GM12878 (cell line): ENCODE measurements around the gene ACAP2. TPM values are rescaled to one million over a fixed set of nuclear protein-coding genes. Genes with fewer than 3 reads are reported as not detected.
A peak's percentile ranks its signal among the peaks of the same experiment; 100 is the strongest.

Source experiments
- ATAC-seq: fragments of 200-7000 bp; cut with Tn5 transposase; 3 replicates; pipeline ENCODE4 v1.9.1; 2020; ENCODE audit warnings: mild to moderate bottlenecking, moderate library complexity
- BruUV-seq: library from RNA; stranded (reverse); fragments of 400-500 nt; replicated peaks from 2 replicates; lab custom pipeline; 2021; lab: Mats Ljungman, UMichigan
- CTCF ChIA-PET: fragments of 300-600 bp; sonication (Branson Sonifier 250); formaldehyde crosslinking; extraction: SDS; loops from one replicate; lab custom pipeline; 2021; ENCODE audit warnings: inconsistent platforms; lab: Yijun Ruan, JAX
- POLR2A ChIA-PET: fragments of 350-600 bp; formaldehyde crosslinking; extraction: SDS; loops from one replicate; lab custom pipeline; 2021; ENCODE audit warnings: inconsistent platforms; lab: Charles Lee
- RAD21 ChIA-PET: fragments of 300-600 bp; sonication (Branson Sonifier 250); formaldehyde crosslinking; loops from one replicate; lab custom pipeline; 2023; ENCODE audit warnings: antibody characterized with exemption; ENCODE audit not compliant: unreplicated experiment; lab: Charles Lee
- SMC1A ChIA-PET: fragments of 300-600 bp; sonication (Branson Sonifier 250); formaldehyde crosslinking; loops from one replicate; lab custom pipeline; 2023; ENCODE audit not compliant: unreplicated experiment, uncharacterized antibody; lab: Charles Lee
- DNase-seq: peaks from one replicate; pipeline ENCODE4 v3.0.0-alpha.2; 2011; ENCODE audit warnings: low read depth, low spot score
- FAIRE-seq: peaks from 3 replicates; lab custom pipeline; 2011; peaks lifted over from hg19 to GRCh38; lab: Jason Lieb, UNC
- H2AFZ ChIP-seq: 2 replicates; pipeline ENCODE4 v1.6.0; 2011; ENCODE audit warnings: low read depth, low read length, control low read depth; ENCODE audit not compliant: control insufficient read depth
- H3K27ac ChIP-seq: 2 replicates; pipeline ENCODE4 v1.5.1; 2011; ENCODE audit warnings: control low read depth; ENCODE audit not compliant: control insufficient read depth, insufficient read depth
- H3K27me3 ChIP-seq, 2 experiments: replicated peaks in 1 of 2; 2 replicates each; pipeline versions ENCODE4 v1.6.0 to v1.6.1; 2011; ENCODE audit warnings: low read length in 1 of 2; ENCODE audit not compliant: control insufficient read depth in 2 of 2, insufficient read depth in 2 of 2
- H3K36me3 ChIP-seq, 2 experiments: 2 replicates each; pipeline ENCODE4 v1.5.1; 2011; ENCODE audit warnings: low read length in 1 of 2; ENCODE audit not compliant: control insufficient read depth in 2 of 2, insufficient read depth in 2 of 2
- H3K4me1 ChIP-seq: 2 replicates; pipeline ENCODE4 v1.6.1; 2011; ENCODE audit warnings: mild to moderate bottlenecking, low read length, moderate library complexity, mixed read lengths; ENCODE audit not compliant: control insufficient read depth, insufficient read depth
- H3K4me2 ChIP-seq: 2 replicates; pipeline ENCODE4 v1.6.0; 2011; ENCODE audit warnings: control low read depth; ENCODE audit not compliant: control insufficient read depth, insufficient read depth
- H3K4me3 ChIP-seq: fragments of 200-600 bp; sonication (generic); 2 replicates; pipeline ENCODE4 v1.5.1; 2016
- H3K79me2 ChIP-seq: 2 replicates; pipeline ENCODE4 v1.6.0; 2011; ENCODE audit warnings: low read length; ENCODE audit not compliant: control insufficient read depth, insufficient read depth
- H3K9ac ChIP-seq: 2 replicates; pipeline ENCODE4 v1.8.0; 2011; ENCODE audit warnings: low read length, control low read depth, mixed read lengths; ENCODE audit not compliant: control insufficient read depth, insufficient read depth
- H3K9me3 ChIP-seq: replicated peaks from 3 replicates; pipeline ENCODE4 v1.5.1; 2011; ENCODE audit warnings: mild to moderate bottlenecking, low read length; ENCODE audit not compliant: control insufficient read depth, insufficient read depth
- H4K20me1 ChIP-seq: 2 replicates; pipeline ENCODE4 v1.6.0; 2011; ENCODE audit not compliant: control insufficient read depth, insufficient read depth
- BRCA1 ChIP-seq: IDR thresholded peaks from 2 replicates; pipeline ENCODE4 v1.6.1; 2011; ENCODE audit warnings: low read depth, low read length, improper control_type of control experiment
- CBX5 ChIP-seq: sonication (generic); IDR thresholded peaks from 2 replicates; pipeline ENCODE4 v1.6.1; 2016; ENCODE audit warnings: low read depth, moderate library complexity, mild to moderate bottlenecking, inconsistent platforms
- CUX1 ChIP-seq: IDR thresholded peaks from 2 replicates; pipeline ENCODE4 v1.6.1; 2012; ENCODE audit warnings: improper control_type of control experiment, low read depth, low read length; ENCODE audit not compliant: insufficient replicate concordance
- ESRRA ChIP-seq: IDR thresholded peaks from 2 replicates; pipeline ENCODE4 v1.6.1; 2012; ENCODE audit warnings: mild to moderate bottlenecking, low read length, improper control_type of control experiment
- ETV6 ChIP-seq, 2 experiments: fragments of 450-650 bp in 1 of 2; IDR thresholded peaks in 1 of 2; conservative IDR thresholded peaks in 1 of 2; 2 replicates each; pipeline ENCODE4 v1.6.1; 2014; ENCODE audit warnings: antibody characterized with exemption in 1 of 2, borderline replicate concordance in 1 of 2, low read depth in 1 of 2, mild to moderate bottlenecking in 1 of 2, moderate library complexity in 1 of 2
- FOS ChIP-seq: IDR thresholded peaks from 3 replicates; pipeline ENCODE4 v1.6.1; 2011; ENCODE audit warnings: borderline replicate concordance; ENCODE audit not compliant: insufficient read length; ENCODE audit errors: extremely low read depth
- HDGF ChIP-seq: fragments of 450-650 bp; IDR thresholded peaks from 2 replicates; pipeline ENCODE4 v1.6.1; 2016; ENCODE audit warnings: antibody characterized with exemption
- NR2F1 ChIP-seq: fragments of 450-650 bp; conservative IDR thresholded peaks from 2 replicates; pipeline ENCODE4 v1.6.1; 2017; ENCODE audit warnings: mild to moderate bottlenecking
- RAD21 ChIP-seq: IDR thresholded peaks from 2 replicates; pipeline ENCODE4 v1.6.1; 2011; ENCODE audit warnings: mild to moderate bottlenecking, low read depth, low read length, moderate library complexity; ENCODE audit not compliant: insufficient read depth
- RAD51 ChIP-seq: fragments of 450-650 bp; IDR thresholded peaks from 2 replicates; pipeline ENCODE4 v1.6.1; 2016; ENCODE audit warnings: moderate library complexity, mild to moderate bottlenecking, inconsistent platforms
- TCF3 ChIP-seq: IDR thresholded peaks from 2 replicates; pipeline ENCODE4 v1.6.1; 2012; ENCODE audit warnings: low read depth, mild to moderate bottlenecking, low read length, borderline replicate concordance; ENCODE audit not compliant: insufficient read depth
- ZNF207 ChIP-seq: fragments of 450-650 bp; IDR thresholded peaks from 2 replicates; pipeline ENCODE4 v1.6.1; 2014; ENCODE audit warnings: antibody characterized with exemption, mild to moderate bottlenecking, borderline replicate concordance
- WGBS: methylation state at CpG from one replicate; pipeline ENCODE4 v1.1.6; 2016; ENCODE audit warnings: low lambda C conversion rate; ENCODE audit not compliant: insufficient replicate concordance, insufficient coverage; ENCODE audit errors: missing lambda C conversion rate; 5-methylcytosine and 5-hydroxymethylcytosine counted together
- in situ Hi-C: fragments of 300-500 bp; cut with MboI; formaldehyde crosslinking; loops from 9 replicates; pipeline ENCODE4 v1.14.3; 2018; ENCODE audit warnings: mixed read lengths
- intact Hi-C: fragments of 100-400 bp; cut with micrococcal nuclease; formaldehyde crosslinking; loops from one replicate; pipeline ENCODE4 v1.14.2; 2022; ENCODE audit not compliant: unreplicated experiment
- polyA plus RNA-seq, 11 experiments: library from polyadenylated mRNA; depleted of rRNA in 4 of 11; unstranded in 6 of 11; stranded (reverse) in 5 of 11; fragments of >200 nt; fragmentation: Nextera tagmentation in 4 of 11; fragmentation: Illumina TruSeq in 1 of 11; extraction: Ambion mirVana in 4 of 11; extraction: Trizol in 1 of 11; gene quantifications; 1 replicate in 1 of 11; 2 replicates in 10 of 11; pipeline versions ENCODE4 v1.2.1 to v1.2.3, GENCODE V29; 2011 to 2016; ENCODE audit warnings: inconsistent platforms in 2 of 11, missing spikeins in 2 of 11, low read depth in 1 of 11
- total RNA-seq, 4 experiments: library from RNA; depleted of rRNA in 3 of 4; stranded (reverse); fragments of >200 nt in 3 of 4; fragmentation: Illumina TruSeq in 1 of 4; extraction: Trizol in 1 of 4; gene quantifications; 2 replicates each; pipeline versions ENCODE4 v1.2.1 to v1.2.3, GENCODE V29; 2013 to 2021
- TF ChIP-seq, protein P1 (sequence below): IDR thresholded peaks from 2 replicates; pipeline ENCODE4 v1.6.1; 2012; ENCODE audit warnings: mild to moderate bottlenecking, low read depth, low read length
- TF ChIP-seq, protein P2 (sequence below): fragments of 450-650 bp; IDR thresholded peaks from 2 replicates; pipeline ENCODE4 v1.6.1; 2014; ENCODE audit warnings: mild to moderate bottlenecking

Gene ACAP2
- total and polyA plus RNA-seq, 10 of the 15 experiments (the other 5 are each of a cell fraction or from before 2014, with no cell fraction given): 7.1 to 53.8 (median 35.7) TPM

GRCh38 chr3:195388380-195388779 lies 54.4 kb downstream of the ACAP2 start:
- RAD21 ChIA-PET: no interaction called here
- intact Hi-C loops (no loop called here), in situ Hi-C loops (no loop called here)
- CTCF ChIA-PET: interaction anchor here (0.7 to 1.4 kb wide), 3 partner anchors 18 to 73 kb away, joined by 3 to 5 read pairs (median 4); no protein-coding TSS in a partner anchor
- WGBS: 95% methylated on average over 2 of the region's 2 CpGs
- DNase-seq: no peak
- Histone ChIP-seq H3K27me3 (no peaks in the 10 kb centered on the region), H3K36me3 (peaks cover 0 to 2% of the 10 kb centered on the region in 2 experiments; a peak in 1 of 4 replicates), H3K9me3 (no peaks in the 10 kb centered on the region), H3K4me2 (no peak overlapping the region), H3K27ac (no peak overlapping the region), H4K20me1 (no peaks in the 10 kb centered on the region), H3K79me2 (peaks cover 13% of the 10 kb centered on the region), H3K4me1 (peaks cover 10% of the 10 kb centered on the region), H3K4me3 (no peak overlapping the region), H2AFZ (no peak overlapping the region), H3K9ac (no peak overlapping the region)
- peak; percentile 48 for ATAC-seq
- no peak for FAIRE-seq
- SMC1A ChIA-PET: interaction anchor here (0.7 to 2.5 kb wide), 3 partner anchors 9 to 53 kb away, joined by 5 to 8 read pairs (median 5); no protein-coding TSS in a partner anchor
- POLR2A ChIA-PET: no interaction called here
- no TSS peak for BruUV-seq
- no peak for TF ChIP-seq CUX1
- TF ChIP-seq RAD21: no peak
- TF ChIP-seq TCF3: no peak
- no peak for TF ChIP-seq BRCA1
- no peak for TF ChIP-seq NR2F1
- TF ChIP-seq, protein P1, sequence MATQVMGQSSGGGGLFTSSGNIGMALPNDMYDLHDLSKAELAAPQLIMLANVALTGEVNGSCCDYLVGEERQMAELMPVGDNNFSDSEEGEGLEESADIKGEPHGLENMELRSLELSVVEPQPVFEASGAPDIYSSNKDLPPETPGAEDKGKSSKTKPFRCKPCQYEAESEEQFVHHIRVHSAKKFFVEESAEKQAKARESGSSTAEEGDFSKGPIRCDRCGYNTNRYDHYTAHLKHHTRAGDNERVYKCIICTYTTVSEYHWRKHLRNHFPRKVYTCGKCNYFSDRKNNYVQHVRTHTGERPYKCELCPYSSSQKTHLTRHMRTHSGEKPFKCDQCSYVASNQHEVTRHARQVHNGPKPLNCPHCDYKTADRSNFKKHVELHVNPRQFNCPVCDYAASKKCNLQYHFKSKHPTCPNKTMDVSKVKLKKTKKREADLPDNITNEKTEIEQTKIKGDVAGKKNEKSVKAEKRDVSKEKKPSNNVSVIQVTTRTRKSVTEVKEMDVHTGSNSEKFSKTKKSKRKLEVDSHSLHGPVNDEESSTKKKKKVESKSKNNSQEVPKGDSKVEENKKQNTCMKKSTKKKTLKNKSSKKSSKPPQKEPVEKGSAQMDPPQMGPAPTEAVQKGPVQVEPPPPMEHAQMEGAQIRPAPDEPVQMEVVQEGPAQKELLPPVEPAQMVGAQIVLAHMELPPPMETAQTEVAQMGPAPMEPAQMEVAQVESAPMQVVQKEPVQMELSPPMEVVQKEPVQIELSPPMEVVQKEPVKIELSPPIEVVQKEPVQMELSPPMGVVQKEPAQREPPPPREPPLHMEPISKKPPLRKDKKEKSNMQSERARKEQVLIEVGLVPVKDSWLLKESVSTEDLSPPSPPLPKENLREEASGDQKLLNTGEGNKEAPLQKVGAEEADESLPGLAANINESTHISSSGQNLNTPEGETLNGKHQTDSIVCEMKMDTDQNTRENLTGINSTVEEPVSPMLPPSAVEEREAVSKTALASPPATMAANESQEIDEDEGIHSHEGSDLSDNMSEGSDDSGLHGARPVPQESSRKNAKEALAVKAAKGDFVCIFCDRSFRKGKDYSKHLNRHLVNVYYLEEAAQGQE: no peak
- no peak for TF ChIP-seq ESRRA
- TF ChIP-seq HDGF: no peak
- TF ChIP-seq ETV6 (conservative IDR thresholded peaks at IDR 0.05 in 1 of 2, IDR thresholded peaks at IDR 0.05 in 1 of 2; ENCODE audit: borderline replicate concordance in 1 of 2, low read depth in 1 of 2): no peak
- TF ChIP-seq, protein P2, sequence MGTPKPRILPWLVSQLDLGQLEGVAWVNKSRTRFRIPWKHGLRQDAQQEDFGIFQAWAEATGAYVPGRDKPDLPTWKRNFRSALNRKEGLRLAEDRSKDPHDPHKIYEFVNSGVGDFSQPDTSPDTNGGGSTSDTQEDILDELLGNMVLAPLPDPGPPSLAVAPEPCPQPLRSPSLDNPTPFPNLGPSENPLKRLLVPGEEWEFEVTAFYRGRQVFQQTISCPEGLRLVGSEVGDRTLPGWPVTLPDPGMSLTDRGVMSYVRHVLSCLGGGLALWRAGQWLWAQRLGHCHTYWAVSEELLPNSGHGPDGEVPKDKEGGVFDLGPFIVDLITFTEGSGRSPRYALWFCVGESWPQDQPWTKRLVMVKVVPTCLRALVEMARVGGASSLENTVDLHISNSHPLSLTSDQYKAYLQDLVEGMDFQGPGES: no peak
- TF ChIP-seq CBX5: no peak
- no peak for TF ChIP-seq RAD51
- TF ChIP-seq FOS: no peak
- no peak for TF ChIP-seq ZNF207
